Endothelial cell of umbilical vein (primary cell): Measurements from ENCODE around the gene LHFPL2. TPM values are rescaled to one million over a fixed set of nuclear protein-coding genes. Genes with fewer than 3 reads are reported as not detected.

ENCODE experiments used
- BruUV-seq: library from RNA; stranded (reverse); fragments of 400-500 nt; replicated peaks from 2 replicates; lab custom pipeline; 2021; lab: Mats Ljungman, UMichigan
- CTCF ChIA-PET: fragments of 300-600, 350-600 bp; sonication (Branson Sonifier 250); formaldehyde crosslinking; loops from one replicate; lab custom pipeline; 2021; ENCODE audit warnings: antibody characterized with exemption, inconsistent platforms; lab: Charles Lee
- POLR2A ChIA-PET: fragments of 300-600, 350-600 bp; sonication (Branson Sonifier 250); formaldehyde crosslinking; loops from one replicate; lab custom pipeline; 2021; ENCODE audit warnings: antibody characterized with exemption, inconsistent platforms; lab: Charles Lee
- DNase-seq: peaks from one replicate; pipeline ENCODE4 v3.0.0-alpha.2; 2011; ENCODE audit warnings: low read depth, low spot score
- FAIRE-seq: peaks from 2 replicates; lab custom pipeline; 2011; peaks lifted over from hg19 to GRCh38; lab: Jason Lieb, UNC
- H2AFZ ChIP-seq: 2 replicates; pipeline ENCODE4 v1.6.0; 2012; ENCODE audit warnings: low read depth, low read length, control low read depth, inconsistent platforms
- H3K27ac ChIP-seq: 2 replicates; pipeline ENCODE4 v1.5.1; 2011; ENCODE audit warnings: low read depth, mild to moderate bottlenecking, control low read depth, low read length, moderate library complexity; ENCODE audit not compliant: insufficient read depth
- H3K27me3 ChIP-seq, 2 experiments: 2 replicates each; pipeline versions ENCODE4 v1.6.0 to v1.6.1; 2011; ENCODE audit warnings: low read length in 2 of 2, mixed read lengths in 1 of 2; ENCODE audit not compliant: control insufficient read depth in 2 of 2, insufficient read depth in 2 of 2
- H3K36me3 ChIP-seq, 2 experiments: 2 replicates in 1 of 2; 3 replicates in 1 of 2; pipeline ENCODE4 v1.5.1; 2011; ENCODE audit warnings: low read length in 2 of 2, mild to moderate bottlenecking in 1 of 2, moderate library complexity in 1 of 2; ENCODE audit not compliant: control insufficient read depth in 2 of 2, insufficient read depth in 2 of 2; ENCODE audit errors: extremely low read depth in 1 of 2
- H3K4me1 ChIP-seq: 3 replicates; pipeline ENCODE4 v1.5.1; 2011; ENCODE audit warnings: mild to moderate bottlenecking, low read length; ENCODE audit not compliant: control insufficient read depth, insufficient read depth; ENCODE audit errors: extremely low read depth
- H3K4me2 ChIP-seq: 2 replicates; pipeline ENCODE4 v1.6.1; 2011; ENCODE audit warnings: low read length, control low read depth, mixed read lengths; ENCODE audit not compliant: insufficient read depth
- H3K4me3 ChIP-seq, 3 experiments: fragments of 200-600 bp in 1 of 3; sonication (generic), shearing (Covaris generic) in 1 of 3; replicated peaks in 1 of 3; 2 replicates each; pipeline ENCODE4 v1.5.1; 2011 to 2016; ENCODE audit warnings: control low read depth in 3 of 3, low read length in 3 of 3, mild to moderate bottlenecking in 2 of 3, inconsistent platforms in 1 of 3, low read depth in 1 of 3, moderate library complexity in 1 of 3; ENCODE audit not compliant: insufficient read depth in 1 of 3
- H3K79me2 ChIP-seq: 2 replicates; pipeline ENCODE4 v1.6.0; 2012; ENCODE audit warnings: low read length, inconsistent platforms; ENCODE audit not compliant: control insufficient read depth, insufficient read depth
- H3K9ac ChIP-seq: replicated peaks from 2 replicates; pipeline ENCODE3; 2011; ENCODE audit warnings: low read length, control low read depth; ENCODE audit not compliant: insufficient read depth; ENCODE audit errors: extremely low read depth
- H3K9me1 ChIP-seq: replicated peaks from 3 replicates; pipeline ENCODE4 v1.6.0; 2011; ENCODE audit warnings: mild to moderate bottlenecking, low read length; ENCODE audit not compliant: control insufficient read depth, insufficient read depth; ENCODE audit errors: extremely low read depth
- H3K9me3 ChIP-seq: replicated peaks from 2 replicates; pipeline ENCODE4 v1.5.1; 2012; ENCODE audit warnings: low read length, inconsistent platforms; ENCODE audit not compliant: control insufficient read depth, insufficient read depth
- H4K20me1 ChIP-seq: replicated peaks from 2 replicates; pipeline ENCODE3; 2011; ENCODE audit warnings: mild to moderate bottlenecking, low read length; ENCODE audit not compliant: control insufficient read depth, insufficient read depth; ENCODE audit errors: extremely low read depth
- EZH2 ChIP-seq: IDR thresholded peaks from 2 replicates; pipeline ENCODE4 v1.6.1; 2012; ENCODE audit warnings: borderline replicate concordance, low read depth, mild to moderate bottlenecking, moderate library complexity, low read length, inconsistent platforms; ENCODE audit not compliant: severe bottlenecking
- FOS ChIP-seq: IDR thresholded peaks from 2 replicates; pipeline ENCODE4 v1.6.1; 2011; ENCODE audit warnings: mild to moderate bottlenecking, low read length, moderate library complexity, borderline replicate concordance; ENCODE audit not compliant: insufficient read depth
- GATA2 ChIP-seq: IDR thresholded peaks from 2 replicates; pipeline ENCODE4 v1.7.0; 2011; ENCODE audit warnings: low read depth, mild to moderate bottlenecking, moderate library complexity, mixed read lengths, low read length; ENCODE audit not compliant: insufficient read length, insufficient read depth
- JUN ChIP-seq: IDR thresholded peaks from 2 replicates; pipeline ENCODE4 v1.6.1; 2011; ENCODE audit warnings: borderline replicate concordance, low read depth; ENCODE audit not compliant: insufficient read length, insufficient read depth
- MYC ChIP-seq: IDR thresholded peaks from one replicate; pipeline ENCODE4 v1.6.1; 2011; ENCODE audit warnings: mild to moderate bottlenecking, low read depth, low read length
- POLR2A ChIP-seq: IDR thresholded peaks from 2 replicates; pipeline ENCODE4 v1.6.1; 2012; ENCODE audit warnings: low read depth, mild to moderate bottlenecking, control low read depth, low read length
- POLR2AphosphoS5 ChIP-seq: IDR thresholded peaks from 2 replicates; pipeline ENCODE4 v1.6.1; 2012; ENCODE audit warnings: low read depth, mild to moderate bottlenecking, control low read depth, low read length, moderate library complexity; ENCODE audit not compliant: insufficient read depth
- dilution Hi-C: fragments of 300-500 bp; cut with MboI; formaldehyde crosslinking; loops from one replicate; pipeline ENCODE4 v1.15.0; 2019; ENCODE audit warnings: low sequenced_read_pairs; ENCODE audit not compliant: extremely low pct_ligation_motif_present
- intact Hi-C: fragments of 100-400 bp; cut with micrococcal nuclease; formaldehyde crosslinking; loops from one replicate; pipeline ENCODE4 v1.10.0; 2022
- polyA plus RNA-seq, 4 experiments: library from polyadenylated mRNA; depleted of rRNA in 3 of 4; stranded (reverse) in 3 of 4; unstranded in 1 of 4; fragments of >200 nt; gene quantifications; 2 replicates each; pipeline versions ENCODE4 v1.2.1 to v1.2.3, GENCODE V29; 2011 to 2012; ENCODE audit warnings: missing spikeins in 1 of 4
- total RNA-seq: library from RNA; stranded (reverse); gene quantifications from 2 replicates; pipeline ENCODE4 v1.2.3, GENCODE V29; 2021
- TF ChIP-seq, protein P1 (sequence below): IDR thresholded peaks from 2 replicates; pipeline ENCODE4 v1.6.1; 2011; ENCODE audit not compliant: insufficient read depth, insufficient read length
- TF ChIP-seq, protein P2 (sequence below), 2 donors: IDR thresholded peaks; 1 replicate in 1 of 2; 2 replicates in 1 of 2; pipeline ENCODE4 v1.5.1; 2011; ENCODE audit warnings: low read length in 2 of 2, mild to moderate bottlenecking in 2 of 2, moderate library complexity in 2 of 2, control low read depth in 1 of 2, inconsistent platforms in 1 of 2, low read depth in 1 of 2; ENCODE audit not compliant: insufficient read depth in 1 of 2; ENCODE audit errors: extremely low read depth in 1 of 2

Gene LHFPL2
- total and polyA plus RNA-seq, 2 donors (not counting 3 experiments of a cell fraction or from before 2014, with no cell fraction given), result 9.6 to 36.3 TPM

DNA sequence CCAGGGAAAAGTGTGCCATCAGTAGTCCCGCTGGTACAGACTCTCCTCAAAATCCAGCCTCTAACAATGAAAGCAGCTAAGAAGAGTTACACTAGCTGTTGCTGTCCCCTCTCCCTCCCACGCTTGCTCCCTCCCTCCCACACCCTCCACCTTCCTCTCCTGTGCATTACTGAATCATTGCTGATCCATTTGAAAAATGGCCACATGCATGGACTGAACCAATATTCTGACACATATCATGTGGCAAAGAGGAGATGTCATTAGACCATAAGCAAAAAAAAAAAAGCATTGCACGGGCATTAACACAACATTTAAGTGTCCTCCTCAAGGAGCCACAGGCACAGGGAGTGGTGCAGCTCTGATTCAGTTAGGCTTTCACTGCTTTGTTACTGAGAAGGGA, 37.9 kb downstream of the LHFPL2 start:
- no peaks in the 10 kb centered on the region for H3K9me3 ChIP-seq
- dilution Hi-C loops, result no loop called here
- no peak overlapping the region for H3K27ac ChIP-seq
- H3K4me1 ChIP-seq, result no peaks in the 10 kb centered on the region
- TF ChIP-seq POLR2AphosphoS5, result no peak
- no peak for TF ChIP-seq FOS
- no peak for TF ChIP-seq MYC
- TF ChIP-seq EZH2, result no peak
- TF ChIP-seq GATA2, result no peak
- TF ChIP-seq POLR2A, result no peak
- H3K36me3 ChIP-seq, result peaks cover 3 to 5% of the 10 kb centered on the region in 2 experiments
- DNase-seq, result no peak
- no peak overlapping the region for H3K4me2 ChIP-seq
- H2AFZ ChIP-seq, result no peak overlapping the region
- no peak overlapping the region for H3K4me3 ChIP-seq
- H3K27me3 ChIP-seq, result no peaks in the 10 kb centered on the region
- no peak for FAIRE-seq
- intact Hi-C loops, result no loop called here
- H3K9me1 ChIP-seq, result no peaks in the 10 kb centered on the region
- BruUV-seq, result no TSS peak
- H4K20me1 ChIP-seq, result no peaks in the 10 kb centered on the region
- no peak overlapping the region for H3K9ac ChIP-seq
- CTCF ChIA-PET, result interaction anchor here (1.1 to 1.6 kb wide), 5 partner anchors 9 to 289 kb away, joined by 3 to 4 read pairs (median 3); no protein-coding TSS in a partner anchor
- POLR2A ChIA-PET, result no interaction called here
- peaks cover 2% of the 10 kb centered on the region for H3K79me2 ChIP-seq

DNA sequence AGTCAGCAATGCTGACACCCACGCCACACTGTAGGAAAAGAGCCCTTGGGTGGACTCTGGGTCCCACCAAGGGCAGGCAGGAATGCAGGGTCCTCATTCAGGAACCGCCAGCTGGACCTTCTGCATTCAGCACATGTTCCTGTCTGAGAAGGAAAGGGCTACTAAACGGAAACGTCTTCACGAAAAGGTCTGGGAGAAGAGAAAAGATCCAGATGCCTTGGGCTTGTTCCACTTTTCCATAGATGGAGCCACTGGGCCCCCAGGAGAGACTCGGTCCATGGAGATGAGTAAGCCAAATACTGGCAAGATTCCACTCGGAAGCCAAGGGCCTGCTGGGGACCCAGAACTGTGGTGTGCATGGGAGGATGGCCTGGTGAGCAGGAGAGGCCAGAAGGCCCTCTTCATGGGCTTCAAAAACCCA, 38.4 kb downstream of the LHFPL2 start:
- Histone ChIP-seq H3K9ac (no peak overlapping the region), H4K20me1 (no peaks in the 10 kb centered on the region), H3K4me2 (no peak overlapping the region), H3K9me1 (no peaks in the 10 kb centered on the region), H3K4me1 (no peaks in the 10 kb centered on the region), H2AFZ (no peak overlapping the region), H3K9me3 (no peaks in the 10 kb centered on the region), H3K27ac (no peak overlapping the region), H3K27me3 (no peaks in the 10 kb centered on the region), H3K79me2 (peaks cover 2% of the 10 kb centered on the region), H3K4me3 (no peak overlapping the region), H3K36me3 (peaks cover 2 to 5% of the 10 kb centered on the region in 2 experiments)
- no peak for TF ChIP-seq POLR2A
- TF ChIP-seq EZH2, result no peak
- TF ChIP-seq GATA2, result no peak
- TF ChIP-seq, protein P1, sequence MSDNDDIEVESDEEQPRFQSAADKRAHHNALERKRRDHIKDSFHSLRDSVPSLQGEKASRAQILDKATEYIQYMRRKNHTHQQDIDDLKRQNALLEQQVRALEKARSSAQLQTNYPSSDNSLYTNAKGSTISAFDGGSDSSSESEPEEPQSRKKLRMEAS, result no peak
- TF ChIP-seq MYC, result no peak
- TF ChIP-seq POLR2AphosphoS5, result no peak
- TF ChIP-seq FOS, result no peak
- TF ChIP-seq, protein P2, sequence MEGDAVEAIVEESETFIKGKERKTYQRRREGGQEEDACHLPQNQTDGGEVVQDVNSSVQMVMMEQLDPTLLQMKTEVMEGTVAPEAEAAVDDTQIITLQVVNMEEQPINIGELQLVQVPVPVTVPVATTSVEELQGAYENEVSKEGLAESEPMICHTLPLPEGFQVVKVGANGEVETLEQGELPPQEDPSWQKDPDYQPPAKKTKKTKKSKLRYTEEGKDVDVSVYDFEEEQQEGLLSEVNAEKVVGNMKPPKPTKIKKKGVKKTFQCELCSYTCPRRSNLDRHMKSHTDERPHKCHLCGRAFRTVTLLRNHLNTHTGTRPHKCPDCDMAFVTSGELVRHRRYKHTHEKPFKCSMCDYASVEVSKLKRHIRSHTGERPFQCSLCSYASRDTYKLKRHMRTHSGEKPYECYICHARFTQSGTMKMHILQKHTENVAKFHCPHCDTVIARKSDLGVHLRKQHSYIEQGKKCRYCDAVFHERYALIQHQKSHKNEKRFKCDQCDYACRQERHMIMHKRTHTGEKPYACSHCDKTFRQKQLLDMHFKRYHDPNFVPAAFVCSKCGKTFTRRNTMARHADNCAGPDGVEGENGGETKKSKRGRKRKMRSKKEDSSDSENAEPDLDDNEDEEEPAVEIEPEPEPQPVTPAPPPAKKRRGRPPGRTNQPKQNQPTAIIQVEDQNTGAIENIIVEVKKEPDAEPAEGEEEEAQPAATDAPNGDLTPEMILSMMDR (IDR thresholded peaks at IDR 0.05; ENCODE audit: extremely low read depth in 1 of 2, insufficient read depth in 1 of 2, low read depth in 1 of 2, low read length in 2 of 2), result no peak
- TF ChIP-seq JUN, result no peak
- dilution Hi-C loops (no loop called here), intact Hi-C loops (no loop called here)
- DNase-seq (no peak), FAIRE-seq (no peak)
- BruUV-seq, result no TSS peak
- POLR2A ChIA-PET, result interaction anchor here (0.6 kb wide), 1 partner anchor 9 kb away, joined by 3 read pairs; no protein-coding TSS in a partner anchor
- CTCF ChIA-PET, result interaction anchor here (1.0 to 1.4 kb wide), 5 partner anchors 9 to 289 kb away, joined by 3 to 5 read pairs (median 3); no protein-coding TSS in a partner anchor
